ENCODE results near the gene KRTAP9-8.
"Not testable (repeated sequence)": the region's sequence is repeated elsewhere in the genome, so short reads cannot be mapped to it uniquely, and the experiment has no call there.

Gene KRTAP9-8

DNA sequence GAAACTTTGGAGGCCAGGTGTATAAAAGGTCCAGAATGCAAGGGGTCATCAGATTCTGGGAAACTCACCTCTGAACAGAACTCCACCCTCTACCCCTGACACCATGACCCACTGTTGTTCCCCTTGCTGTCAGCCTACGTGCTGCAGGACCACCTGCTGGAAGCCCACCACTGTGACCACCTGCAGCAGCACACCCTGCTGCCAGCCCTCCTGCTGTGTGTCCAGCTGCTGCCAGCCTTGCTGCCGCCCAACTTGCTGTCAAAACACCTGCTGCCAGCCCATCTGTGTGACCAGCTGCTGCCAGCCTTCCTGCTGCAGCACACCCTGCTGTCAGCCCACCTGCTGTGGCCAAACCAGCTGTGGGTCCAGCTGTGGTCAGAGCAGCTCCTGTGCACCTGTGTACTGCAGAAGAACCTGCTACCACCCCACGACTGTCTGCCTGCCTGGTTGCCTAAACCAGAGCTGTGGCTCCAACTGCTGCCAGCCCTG is at the start of gene KRTAP9-8:
TSS of gene KRTAP9-8 (plus strand) at position 51 of the 489 bp plus-strand sequence. CDS start at position 104, 53 bp downstream.
- not testable (repeated sequence) for DNase-seq (ENCODE audit: low read depth)

DNA sequence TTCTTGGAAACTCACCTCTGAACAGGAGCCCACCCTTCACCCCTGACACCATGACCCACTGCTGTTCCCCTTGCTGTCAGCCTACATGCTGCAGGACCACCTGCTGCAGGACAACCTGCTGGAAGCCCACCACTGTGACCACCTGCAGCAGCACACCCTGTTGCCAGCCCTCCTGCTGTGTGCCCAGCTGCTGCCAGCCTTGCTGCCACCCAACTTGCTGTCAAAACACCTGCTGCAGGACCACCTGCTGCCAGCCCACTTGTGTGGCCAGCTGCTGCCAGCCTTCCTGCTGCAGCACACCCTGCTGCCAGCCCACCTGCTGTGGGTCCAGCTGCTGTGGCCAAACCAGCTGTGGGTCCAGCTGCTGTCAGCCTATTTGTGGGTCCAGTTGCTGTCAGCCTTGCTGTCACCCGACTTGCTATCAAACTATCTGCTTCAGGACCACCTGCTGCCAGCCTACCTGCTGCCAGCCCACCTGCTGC is 47.9 kb upstream of the KRTAP9-8 start, which contains the start of gene KRTAP9-1:
TSS of gene KRTAP9-1 (plus strand) at position 51 of the 482 bp plus-strand sequence. CDS start at position 51, 0 bp downstream.
- DNase-seq (ENCODE audit: low read depth), result not testable (repeated sequence)

DNA sequence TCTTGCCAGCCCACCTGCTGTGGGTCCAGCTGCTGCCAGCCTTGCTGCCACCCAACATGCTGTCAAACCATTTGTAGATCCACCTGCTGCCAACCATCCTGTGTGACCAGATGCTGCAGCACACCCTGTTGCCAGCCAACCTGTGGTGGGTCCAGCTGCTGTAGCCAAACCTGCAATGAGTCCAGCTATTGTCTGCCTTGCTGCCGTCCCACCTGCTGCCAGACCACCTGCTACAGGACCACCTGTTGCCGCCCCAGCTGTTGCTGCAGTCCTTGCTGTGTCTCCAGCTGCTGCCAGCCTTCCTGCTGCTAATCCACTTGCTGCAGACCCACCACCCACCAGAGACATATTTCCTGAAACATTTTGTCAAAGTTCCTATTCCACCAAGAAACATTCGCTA is 47.5 kb upstream of the KRTAP9-8 start:
- no peak for DNase-seq (ENCODE audit: low read depth)

DNA sequence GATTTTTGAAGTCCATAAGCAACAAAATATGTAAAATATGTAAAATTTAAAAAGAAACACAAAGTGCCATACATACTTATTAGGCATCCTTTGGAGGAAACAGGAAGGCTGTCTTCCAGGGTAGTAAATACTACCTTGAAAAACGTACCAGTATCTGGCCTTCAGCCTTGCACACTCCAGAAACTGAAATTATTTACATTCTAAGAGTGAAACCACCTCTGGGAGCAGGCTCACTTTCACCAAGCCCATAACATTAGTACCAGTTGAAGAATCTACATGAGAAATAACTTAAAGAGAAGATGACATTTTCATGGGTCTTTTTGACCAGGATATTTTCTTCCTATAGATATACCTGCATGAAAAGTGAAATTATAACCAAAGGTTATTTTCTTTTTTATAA is 41.7 kb upstream of the KRTAP9-8 start:
- no peak for DNase-seq (ENCODE audit: low read depth)

- DNase-seq (ENCODE audit: low read depth), result no peak
Measured at GRCh38 chr17:41199421-41200078, 38.2 kb upstream of the KRTAP9-8 start.

DNA sequence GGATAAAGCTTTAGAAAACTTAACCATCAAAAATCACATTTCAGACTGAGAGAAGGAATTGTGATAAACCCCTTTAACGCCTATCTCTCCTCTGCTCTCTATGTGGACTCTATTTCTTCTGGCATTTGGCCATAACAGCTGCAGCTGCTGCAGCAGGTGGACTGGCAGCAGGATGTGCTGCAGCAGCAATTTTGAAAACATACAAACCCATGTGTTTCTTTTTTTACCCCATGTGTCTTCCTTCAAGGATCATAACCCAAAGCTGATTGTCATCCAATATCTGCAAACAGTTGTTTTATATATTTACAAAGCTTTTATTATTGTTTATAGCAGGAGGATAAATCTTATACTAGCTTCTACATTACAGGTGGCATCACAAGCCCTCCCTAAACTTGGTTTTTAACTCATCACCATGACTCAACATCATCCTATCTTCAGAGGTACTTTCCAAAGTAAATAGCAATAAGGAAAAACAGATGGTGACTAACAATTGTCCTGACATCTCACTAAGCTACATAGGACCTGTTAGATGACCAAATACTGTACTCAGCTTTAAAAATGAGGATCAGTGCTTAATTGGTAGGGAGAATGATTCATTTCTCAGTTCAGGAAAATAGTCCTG is 25.8 kb upstream of the KRTAP9-8 start:
- no peak for DNase-seq (ENCODE audit: low read depth)

- no peak for DNase-seq (ENCODE audit: low read depth)
Measured at GRCh38 chr17:41212524-41213169, 25.2 kb upstream of the KRTAP9-8 start.

- DNase-seq (ENCODE audit: low read depth), result no peak
Measured at GRCh38 chr17:41215681-41216080, 22.1 kb upstream of the KRTAP9-8 start.

GRCh38 chr17:41223821-41224220 is 14.0 kb upstream of the KRTAP9-8 start:
- no peak for DNase-seq (ENCODE audit: low read depth)

DNA sequence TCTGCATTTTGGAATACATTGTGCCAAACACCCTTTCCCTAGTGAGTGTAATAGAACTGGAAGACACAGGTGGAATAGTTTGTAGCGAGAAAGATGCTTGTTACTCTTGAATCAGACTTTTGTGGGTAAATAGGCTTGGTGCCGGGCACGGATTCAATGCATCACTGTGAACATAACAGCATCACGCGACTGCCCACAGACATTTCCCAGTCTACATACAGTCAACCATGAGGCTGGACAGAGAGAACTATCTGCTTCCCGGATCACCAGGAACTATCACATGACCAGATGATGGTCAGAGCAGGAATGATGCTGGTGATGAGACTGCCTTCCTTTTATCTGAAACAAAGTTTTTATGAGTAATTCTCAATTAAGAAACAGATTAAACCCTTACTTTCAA is 11.7 kb upstream of the KRTAP9-8 start:
- DNase-seq (ENCODE audit: low read depth), result no peak

- not testable (repeated sequence) for DNase-seq (ENCODE audit: low read depth)
Measured at GRCh38 chr17:41226598-41227095, 11.2 kb upstream of the KRTAP9-8 start, which contains the start of gene KRTAP9-2. KRTAP9-2 (plus strand) TSS chr17:41226648; CDS start chr17:41226655, 7 bp downstream.

DNA sequence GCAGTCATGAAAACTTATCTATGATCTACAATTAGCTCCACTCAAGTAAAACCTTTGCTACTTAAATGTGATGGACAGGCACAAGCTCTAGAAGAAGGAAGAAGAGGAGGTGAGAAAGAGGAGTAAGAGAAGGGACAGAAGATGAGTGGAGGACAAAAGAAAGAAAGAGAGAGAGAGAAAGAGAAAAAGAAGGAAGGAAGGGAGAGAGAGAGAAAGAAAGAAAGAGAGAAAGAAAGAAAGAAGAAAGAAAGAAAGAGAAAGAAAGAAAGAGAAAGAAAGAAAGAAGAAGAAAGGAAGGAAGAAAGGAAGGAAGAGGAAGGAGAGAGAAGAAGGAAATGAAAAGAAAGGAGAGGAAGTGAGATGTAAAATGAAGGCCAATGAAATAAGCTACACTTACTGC is 7.7 kb upstream of the KRTAP9-8 start:
- DNase-seq (ENCODE audit: low read depth), result no peak

DNA sequence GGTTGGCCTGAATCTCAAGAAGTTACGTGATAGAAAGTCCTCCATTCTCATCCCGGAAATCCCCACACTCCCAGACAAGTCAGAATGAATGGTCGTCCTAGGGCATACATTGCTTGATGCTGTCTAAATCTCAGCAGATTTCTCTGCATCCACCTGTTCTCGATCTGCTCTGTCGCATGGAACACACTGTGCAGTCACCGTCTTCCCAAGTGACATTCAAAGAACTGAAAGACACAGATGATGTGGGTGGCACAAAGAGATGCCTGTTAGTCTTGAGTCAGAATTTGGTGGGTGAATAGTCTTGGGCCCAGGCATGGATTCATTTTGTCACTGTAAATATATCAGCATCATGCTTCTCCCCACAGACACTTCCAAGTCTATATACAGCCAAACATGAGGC is 6.1 kb upstream of the KRTAP9-8 start:
- DNase-seq (ENCODE audit: low read depth), result no peak

DNA sequence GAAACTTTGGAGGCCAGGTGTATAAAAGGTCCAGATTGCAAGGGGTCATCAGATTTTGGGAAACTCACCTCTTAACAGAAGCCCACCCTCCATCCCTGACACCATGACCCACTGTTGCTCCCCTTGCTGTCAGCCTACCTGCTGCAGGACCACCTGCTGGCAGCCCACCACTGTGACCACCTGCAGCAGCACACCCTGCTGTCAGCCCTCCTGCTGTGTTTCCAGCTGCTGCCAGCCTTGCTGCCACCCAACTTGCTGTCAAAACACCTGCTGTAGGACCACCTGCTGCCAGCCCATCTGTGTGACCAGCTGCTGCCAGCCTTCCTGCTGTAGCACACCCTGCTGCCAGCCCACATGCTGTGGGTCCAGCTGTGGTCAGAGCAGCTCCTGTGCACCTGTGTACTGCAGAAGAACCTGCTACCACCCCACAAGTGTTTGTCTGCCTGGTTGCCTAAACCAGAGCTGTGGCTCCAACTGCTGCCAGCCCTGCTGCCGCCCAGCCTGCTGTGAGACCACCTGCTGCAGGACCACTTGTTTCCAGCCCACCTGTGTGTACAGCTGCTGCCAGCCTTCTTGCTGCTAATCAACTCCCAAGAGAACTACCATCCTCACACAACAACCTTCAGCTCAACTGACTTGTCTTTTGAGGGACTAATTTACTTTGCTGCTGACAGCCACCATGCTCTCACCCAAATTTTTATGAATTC is 5.2 kb upstream of the KRTAP9-8 start, which contains the start of gene KRTAP9-3:
TSS of gene KRTAP9-3 (plus strand) at position 51 of the 707 bp plus-strand sequence. CDS start at position 104, 53 bp downstream.
- DNase-seq (ENCODE audit: low read depth), result not testable (repeated sequence)

- DNase-seq (ENCODE audit: low read depth), result not testable (repeated sequence)
Measured at GRCh38 chr17:41237116-41237515, 683 bp upstream of the KRTAP9-8 start.

DNA sequence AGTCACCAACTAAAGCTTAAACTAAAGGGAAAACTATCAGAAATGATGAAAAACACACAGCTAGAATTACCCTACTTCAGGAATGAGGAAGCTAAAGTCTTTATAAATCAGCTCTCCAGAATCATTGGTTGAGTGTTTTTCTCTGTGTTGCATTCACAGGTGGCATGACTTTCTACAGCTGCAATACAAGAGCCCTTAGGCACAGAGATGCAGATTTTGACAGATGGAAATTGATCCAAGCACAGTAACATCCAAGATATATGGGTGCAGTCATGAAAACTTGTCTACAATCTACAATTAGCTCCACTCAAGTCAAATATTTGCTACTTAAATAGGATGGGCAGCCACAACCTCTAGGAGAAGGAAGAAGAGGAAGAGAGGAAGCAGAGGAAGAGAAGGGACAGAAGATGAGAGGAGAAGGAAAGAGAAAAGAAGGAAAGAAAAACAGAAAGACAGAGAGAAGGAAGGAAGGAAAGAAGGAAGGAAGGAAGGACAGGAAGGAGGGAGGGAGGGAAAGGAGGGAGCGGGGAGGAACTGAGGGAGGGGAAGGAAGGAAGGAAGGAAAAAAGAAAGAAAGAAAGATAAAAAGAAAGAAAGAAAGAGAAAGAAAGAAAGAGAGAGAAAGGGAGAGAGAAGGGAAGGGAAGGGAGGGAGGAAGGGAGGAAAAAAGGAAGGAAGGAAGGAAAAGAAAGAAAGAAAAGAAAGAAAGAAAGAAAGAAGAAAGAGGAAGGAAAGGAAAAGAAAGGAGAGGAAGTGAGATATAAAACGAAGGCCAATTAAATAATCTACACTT is 9.4 kb downstream of the KRTAP9-8 start:
- DNase-seq (ENCODE audit: low read depth), result not testable (repeated sequence)

DNA sequence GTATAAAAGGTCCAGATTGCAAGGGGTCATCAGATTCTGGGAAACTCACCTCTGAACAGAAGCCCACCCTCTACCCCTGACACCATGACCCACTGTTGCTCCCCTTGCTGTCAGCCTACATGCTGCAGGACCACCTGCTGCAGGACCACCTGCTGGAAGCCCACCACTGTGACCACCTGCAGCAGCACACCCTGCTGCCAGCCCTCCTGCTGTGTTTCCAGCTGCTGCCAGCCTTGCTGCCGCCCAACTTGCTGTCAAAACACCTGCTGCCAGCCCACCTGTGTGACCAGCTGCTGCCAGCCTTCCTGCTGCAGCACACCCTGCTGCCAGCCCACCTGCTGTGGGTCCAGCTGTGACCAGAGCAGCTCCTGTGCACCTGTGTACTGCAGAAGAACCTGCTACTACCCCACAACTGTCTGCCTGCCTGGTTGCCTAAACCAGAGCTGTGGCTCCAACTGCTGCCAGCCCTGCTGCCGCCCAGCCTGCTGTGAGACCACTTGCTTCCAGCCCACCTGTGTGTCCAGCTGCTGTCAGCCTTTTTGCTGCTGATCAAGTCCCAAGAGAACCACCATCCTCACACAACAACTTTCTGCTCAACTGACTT is 11.9 kb downstream of the KRTAP9-8 start, which contains the start of gene KRTAP9-4:
TSS of gene KRTAP9-4 (plus strand) at position 51 of the 604 bp plus-strand sequence. CDS start at position 85, 34 bp downstream.
- not testable (repeated sequence) for DNase-seq (ENCODE audit: low read depth)

DNA sequence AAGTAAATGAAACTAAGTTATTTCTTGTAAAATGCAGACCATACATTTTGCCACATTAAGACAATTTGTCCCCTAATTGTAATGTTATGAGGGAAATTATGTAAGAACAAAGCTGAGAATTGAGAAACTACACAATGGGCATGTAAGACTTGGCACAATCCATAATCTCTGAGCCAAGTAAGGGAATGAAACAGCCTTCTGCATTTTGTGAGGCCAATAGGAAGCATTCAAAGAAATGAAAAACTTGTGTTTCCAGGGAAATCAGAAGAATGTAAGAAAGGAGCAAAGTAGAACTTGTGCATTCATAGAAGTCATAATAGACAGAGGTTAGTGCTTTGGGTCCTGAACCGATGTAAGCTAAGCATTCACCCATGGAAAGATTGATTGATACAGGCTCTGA is 13.5 kb downstream of the KRTAP9-8 start:
- no peak for DNase-seq (ENCODE audit: low read depth)

DNA sequence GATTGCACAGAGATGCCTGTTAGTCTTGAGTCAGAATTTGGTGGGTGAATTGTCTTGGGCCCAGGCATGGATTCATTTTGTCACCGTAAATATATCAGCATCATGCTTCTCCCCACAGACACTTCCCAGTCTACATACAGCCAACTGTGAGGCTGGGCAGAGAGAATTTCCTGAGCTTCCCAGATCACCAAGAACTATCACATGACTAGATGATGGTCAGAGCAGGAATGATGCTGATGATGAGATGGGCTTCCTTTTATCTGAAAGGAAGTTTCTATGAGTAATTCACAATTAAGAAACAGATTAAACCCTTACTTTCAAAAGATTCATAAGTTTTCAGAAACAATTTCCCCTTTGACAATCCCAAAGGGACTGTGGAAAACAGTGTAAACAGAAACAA is 17.1 kb downstream of the KRTAP9-8 start:
- no peak for DNase-seq (ENCODE audit: low read depth)
